ENCODE results near the gene ORC5. TPM values are rescaled to one million over a fixed set of nuclear protein-coding genes. Genes with fewer than 3 reads are reported as not detected.

ORC5 gene
- total and polyA plus RNA-seq, 10 donors: 7.8 to 28.4 (median 18.2) TPM

- no peaks in the 10 kb centered on the region for H3K36me3 ChIP-seq
- H3K27me3 ChIP-seq (replicated peaks in 1 of 7): peaks cover 0 to 25% (median 0%) of the 10 kb centered on the region in 7 donors
- H3K4me1 ChIP-seq: peaks cover 0 to 16% (median 10%) of the 10 kb centered on the region in 6 donors
- H3K9me3 ChIP-seq: peaks cover 0 to 2% (median 0%) of the 10 kb centered on the region in 8 donors
- DNase-seq: no peak
- H3K4me3 ChIP-seq: no peak overlapping the region
- TF ChIP-seq CTCF (IDR thresholded peaks at IDR 0.05 in 8 of 11, conservative IDR thresholded peaks at IDR 0.05 in 3 of 11) (no peak), POLR2AphosphoS5 (IDR thresholded peaks at IDR 0.05) (no peak), POLR2A (IDR thresholded peaks at IDR 0.05) (no peak)
- no peak overlapping the region for H3K27ac ChIP-seq
- 86 to 95% (median 90%) methylated on average over 2 of the region's 2 CpGs for WGBS, 5 donors
- intact Hi-C loops (cut with DNase I; ENCODE audit: low total_unique reads): no loop called here
Observed at GRCh38 chr7:104228442-104228841, 20.6 kb upstream of the ORC5 start.

DNA sequence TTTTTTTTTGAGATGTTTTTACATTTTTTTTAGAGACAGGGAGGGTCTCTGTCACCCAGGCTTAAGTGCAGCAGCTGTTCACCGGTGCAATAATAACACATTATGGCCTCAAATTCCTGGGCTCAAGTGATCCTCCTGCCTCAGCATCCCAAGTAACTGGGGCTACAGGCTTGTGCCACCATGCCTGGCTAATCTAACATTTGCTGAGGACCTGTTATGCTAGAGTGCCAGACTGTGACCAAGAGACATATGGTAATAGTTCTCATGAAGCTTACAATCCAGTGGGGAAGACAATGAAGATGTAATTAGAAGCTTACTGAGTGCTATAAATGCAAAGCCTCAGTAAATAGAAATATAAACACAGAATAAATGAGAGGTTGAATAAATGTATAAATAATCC lies 17.6 kb upstream of the ORC5 start:
- Histone ChIP-seq H3K36me3 (no peaks in the 10 kb centered on the region), H3K27me3 (replicated peaks in 1 of 7) (peaks cover 0 to 10% (median 0%) of the 10 kb centered on the region in 7 donors), H3K9me3 (peaks cover 0 to 16% (median 6%) of the 10 kb centered on the region in 8 donors), H3K4me1 (peaks cover 0 to 3% (median under 1%) of the 10 kb centered on the region in 6 donors), H3K27ac (no peak overlapping the region), H3K4me3 (no peak overlapping the region)
- DNase-seq: no peak
- 78 to 89% (median 81%) methylated on average over 1 of the region's 1 CpG for WGBS, 5 donors
- intact Hi-C loops (cut with DNase I; ENCODE audit: low total_unique reads): no loop called here
- no peak for TF ChIP-seq POLR2AphosphoS5 (IDR thresholded peaks at IDR 0.05)
- TF ChIP-seq CTCF (IDR thresholded peaks at IDR 0.05 in 8 of 11, conservative IDR thresholded peaks at IDR 0.05 in 3 of 11): no peak
- TF ChIP-seq POLR2A (IDR thresholded peaks at IDR 0.05): no peak

DNA sequence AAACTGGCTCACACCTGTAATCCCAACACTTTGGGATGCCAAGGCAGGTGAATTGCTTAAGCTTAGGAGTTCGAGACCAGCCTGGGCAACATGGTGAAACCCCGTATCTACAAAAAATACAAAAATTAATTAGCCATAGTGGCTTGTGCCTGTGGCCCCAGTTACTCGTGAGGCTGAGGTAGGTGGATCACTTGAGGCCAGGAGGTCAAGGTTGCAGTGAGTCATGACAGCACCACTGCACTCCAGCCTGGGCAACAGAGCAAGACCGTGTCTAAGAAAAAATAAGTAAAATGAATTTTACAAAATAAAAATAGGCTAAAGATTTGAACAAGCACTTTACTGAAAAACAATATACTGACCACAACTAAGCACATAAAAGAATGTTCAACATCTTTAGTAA lies 9.8 kb upstream of the ORC5 start:
- no peak overlapping the region for H3K27ac ChIP-seq
- intact Hi-C loops (cut with DNase I; ENCODE audit: low total_unique reads): no loop called here
- H3K4me3 ChIP-seq: no peak overlapping the region
- WGBS, 5 donors: 56 to 76% (median 70%) methylated on average over 4 of the region's 4 CpGs
- H3K9me3 ChIP-seq: peaks cover 0 to 20% (median 9%) of the 10 kb centered on the region in 8 donors
- no peaks in the 10 kb centered on the region for H3K27me3 ChIP-seq (replicated peaks in 1 of 7)
- DNase-seq: no peak
- H3K36me3 ChIP-seq: no peaks in the 10 kb centered on the region
- H3K4me1 ChIP-seq: no peaks in the 10 kb centered on the region
- TF ChIP-seq CTCF (IDR thresholded peaks at IDR 0.05 in 8 of 11, conservative IDR thresholded peaks at IDR 0.05 in 3 of 11): no peak
- no peak for TF ChIP-seq POLR2A (IDR thresholded peaks at IDR 0.05)
- TF ChIP-seq POLR2AphosphoS5 (IDR thresholded peaks at IDR 0.05): no peak

- no peaks in the 10 kb centered on the region for H3K9me3 ChIP-seq
- H3K36me3 ChIP-seq: peaks cover 0 to 1% (median 0%) of the 10 kb centered on the region in 6 donors
- WGBS, 5 donors: 71 to 97% (median 82%) methylated on average over 4 of the region's 4 CpGs
- H3K4me1 ChIP-seq: peaks cover 15 to 34% (median 23%) of the 10 kb centered on the region in 6 donors
- H3K4me3 ChIP-seq: no peak overlapping the region
- intact Hi-C loops (cut with DNase I; ENCODE audit: low total_unique reads): no loop called here
- H3K27ac ChIP-seq: no peak overlapping the region
- TF ChIP-seq POLR2AphosphoS5 (IDR thresholded peaks at IDR 0.05): no peak
- no peak for TF ChIP-seq POLR2A (IDR thresholded peaks at IDR 0.05)
- TF ChIP-seq CTCF (IDR thresholded peaks at IDR 0.05 in 8 of 11, conservative IDR thresholded peaks at IDR 0.05 in 3 of 11): no peak
- no peak for DNase-seq
- no peaks in the 10 kb centered on the region for H3K27me3 ChIP-seq (replicated peaks in 1 of 7)
Observed at GRCh38 chr7:104209063-104209462, 1.2 kb upstream of the ORC5 start.
